Trophoblast cell (in vitro differentiated cells and primary cell): ENCODE measurements around the gene SLC6A19.

Source experiments
- DNase-seq, 2 donors: peaks; one replicate each; pipeline ENCODE4 v3.0.0-alpha.2; 2016
- H2AFZ ChIP-seq: 2 replicates; pipeline ENCODE4 v1.6.1; 2013; ENCODE audit warnings: low read length, moderate library complexity, mild to moderate bottlenecking; ENCODE audit not compliant: insufficient read depth, poor library complexity
- H2AK5ac ChIP-seq: 2 replicates; pipeline ENCODE4 v1.6.1; 2013; ENCODE audit warnings: mild to moderate bottlenecking, low read length
- H2BK120ac ChIP-seq: 2 replicates; pipeline ENCODE4 v1.6.1; 2013; ENCODE audit warnings: low read length, mild to moderate bottlenecking, moderate library complexity; ENCODE audit not compliant: insufficient read depth, poor library complexity
- H2BK12ac ChIP-seq: 2 replicates; pipeline ENCODE4 v1.6.1; 2013; ENCODE audit warnings: mild to moderate bottlenecking, low read length, moderate library complexity
- H2BK5ac ChIP-seq: 2 replicates; pipeline ENCODE4 v1.6.1; 2013; ENCODE audit warnings: low read length, low read depth, moderate library complexity, mild to moderate bottlenecking; ENCODE audit not compliant: poor library complexity
- H3K14ac ChIP-seq: 2 replicates; pipeline ENCODE4 v1.6.1; 2013; ENCODE audit warnings: mild to moderate bottlenecking, low read length
- H3K18ac ChIP-seq: 2 replicates; pipeline ENCODE4 v1.6.1; 2013; ENCODE audit warnings: mild to moderate bottlenecking, low read length
- H3K23ac ChIP-seq: 2 replicates; pipeline ENCODE4 v1.6.1; 2013; ENCODE audit warnings: low read length
- H3K27ac ChIP-seq: 2 replicates; pipeline ENCODE4 v1.5.1; 2013; ENCODE audit warnings: low read depth, mild to moderate bottlenecking, inconsistent platforms, low read length, moderate library complexity
- H3K27me3 ChIP-seq: 2 replicates; pipeline ENCODE4 v1.6.1; 2013; ENCODE audit warnings: inconsistent platforms, mild to moderate bottlenecking, low read length, moderate library complexity; ENCODE audit not compliant: insufficient read depth
- H3K36me3 ChIP-seq, 2 experiments: 1 replicate in 1 of 2; 2 replicates in 1 of 2; pipeline ENCODE4 v1.6.1; 2013; ENCODE audit warnings: low read length in 2 of 2, mild to moderate bottlenecking in 2 of 2, moderate library complexity in 1 of 2; ENCODE audit not compliant: insufficient read depth in 2 of 2, control insufficient read depth in 1 of 2
- H3K4ac ChIP-seq: 2 replicates; pipeline ENCODE4 v1.6.1; 2013; ENCODE audit warnings: low read depth, mild to moderate bottlenecking, low read length, moderate library complexity
- H3K4me1 ChIP-seq, 2 experiments: 1 replicate in 1 of 2; 2 replicates in 1 of 2; pipeline ENCODE4 v1.6.1; 2013; ENCODE audit warnings: low read length in 2 of 2, mild to moderate bottlenecking in 2 of 2, moderate library complexity in 1 of 2; ENCODE audit not compliant: insufficient read depth in 2 of 2, control insufficient read depth in 1 of 2
- H3K4me2 ChIP-seq: 2 replicates; pipeline ENCODE4 v1.6.1; 2013; ENCODE audit warnings: inconsistent platforms, mild to moderate bottlenecking, low read length, moderate library complexity
- H3K4me3 ChIP-seq: 2 replicates; pipeline ENCODE4 v1.5.1; 2013; ENCODE audit warnings: mild to moderate bottlenecking, low read depth, low read length, inconsistent platforms
- H3K79me1 ChIP-seq: one replicate; pipeline ENCODE4 v1.6.1; 2013; ENCODE audit warnings: low read length
- H3K79me2 ChIP-seq: 2 replicates; pipeline ENCODE4 v1.6.1; 2013; ENCODE audit warnings: low read length, mild to moderate bottlenecking; ENCODE audit not compliant: control insufficient read depth, insufficient read depth, poor library complexity
- H3K9ac ChIP-seq: 2 replicates; pipeline ENCODE4 v1.6.1; 2013; ENCODE audit warnings: mild to moderate bottlenecking, low read length
- H3K9me3 ChIP-seq: 2 replicates; pipeline ENCODE4 v1.6.1; 2013; ENCODE audit warnings: low read depth, mild to moderate bottlenecking, control low read depth, inconsistent platforms, low read length; ENCODE audit not compliant: insufficient read depth
- H4K12ac ChIP-seq: 2 replicates; pipeline ENCODE4 v1.6.1; 2013; ENCODE audit warnings: low read depth, mild to moderate bottlenecking, low read length, moderate library complexity
- H4K8ac ChIP-seq: 2 replicates; pipeline ENCODE4 v1.6.1; 2013; ENCODE audit warnings: low read depth, mild to moderate bottlenecking, low read length, moderate library complexity
- H4K91ac ChIP-seq: one replicate; pipeline ENCODE4 v1.6.1; 2013; ENCODE audit warnings: low read depth, mild to moderate bottlenecking, low read length, moderate library complexity
- WGBS: extraction: QIAGEN DNeasy Blood & Tissue Kit; methylation state at CpG from one replicate; pipeline ENCODE4 v1.1.7; 2013; ENCODE audit warnings: missing lambda C conversion rate; ENCODE audit not compliant: insufficient read length, insufficient coverage; ENCODE audit errors: extremely low coverage; 5-methylcytosine and 5-hydroxymethylcytosine counted together

The SLC6A19 gene

DNA sequence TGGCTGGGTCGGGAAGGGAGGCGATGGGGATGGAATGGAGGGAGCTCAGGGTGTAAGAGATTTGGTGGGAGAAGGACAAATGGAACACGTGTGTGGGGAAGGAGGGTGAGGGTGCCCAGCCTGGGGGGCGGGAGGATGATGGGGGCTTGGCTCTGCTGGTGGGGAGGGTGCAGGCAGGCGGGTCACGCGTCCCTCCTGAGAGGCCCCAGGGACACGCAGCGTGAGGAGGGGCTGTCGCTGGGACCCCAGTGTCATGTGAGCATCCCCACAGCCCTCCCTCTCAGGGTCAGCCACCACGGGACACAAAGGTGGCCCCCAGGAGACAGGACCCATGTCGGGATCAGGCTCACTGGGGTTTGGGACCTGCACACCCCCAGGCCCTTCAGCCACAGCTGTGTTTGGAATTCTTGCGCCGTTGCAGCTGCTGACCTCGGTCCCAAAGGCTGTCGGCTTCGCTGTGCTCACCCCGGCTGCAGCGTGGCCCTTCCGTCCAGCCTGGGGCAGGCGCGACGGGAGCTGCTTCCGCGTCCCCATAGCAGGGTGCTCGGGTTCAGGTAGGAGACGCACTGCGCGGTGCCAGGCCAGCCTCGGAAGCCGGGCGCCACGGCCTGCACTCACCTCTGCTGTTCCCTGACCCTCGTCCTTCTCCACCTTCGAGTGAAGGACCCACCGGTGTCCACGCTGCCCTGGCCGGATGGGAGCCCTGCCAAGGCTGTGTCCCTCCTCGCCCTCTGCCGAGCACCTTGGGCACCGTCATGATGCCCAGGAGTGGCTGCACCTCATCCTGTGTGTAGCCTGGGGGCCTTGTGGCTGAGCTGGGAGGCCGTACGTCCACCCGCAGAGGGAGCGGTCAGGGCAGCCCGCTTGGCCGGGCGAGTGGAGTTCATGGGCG is 5.4 kb downstream of the SLC6A19 start:
- Histone ChIP-seq H2BK120ac (no peak overlapping the region), H3K23ac (no peak overlapping the region), H3K4me3 (no peak overlapping the region), H3K4ac (no peak overlapping the region), H3K79me2 (no peaks in the 10 kb centered on the region), H3K9ac (no peak overlapping the region), H4K12ac (no peak overlapping the region), H3K18ac (no peak overlapping the region), H2AK5ac (no peak overlapping the region), H2BK5ac (no peak overlapping the region), H3K9me3 (peaks cover 3% of the 10 kb centered on the region), H4K8ac (no peak overlapping the region), H3K27ac (no peak overlapping the region), H3K14ac (no peak overlapping the region), H2AFZ (no peak overlapping the region), H3K79me1 (no peaks in the 10 kb centered on the region), H3K4me1 (no peaks in the 10 kb centered on the region), H3K4me2 (no peak overlapping the region), H2BK12ac (no peak overlapping the region), H3K27me3 (no peaks in the 10 kb centered on the region), H3K36me3 (no peaks in the 10 kb centered on the region), H4K91ac (no peak overlapping the region)
- no CpG with 5 or more reads among the region's 49 CpGs for WGBS
- DNase-seq, result no peak

DNA sequence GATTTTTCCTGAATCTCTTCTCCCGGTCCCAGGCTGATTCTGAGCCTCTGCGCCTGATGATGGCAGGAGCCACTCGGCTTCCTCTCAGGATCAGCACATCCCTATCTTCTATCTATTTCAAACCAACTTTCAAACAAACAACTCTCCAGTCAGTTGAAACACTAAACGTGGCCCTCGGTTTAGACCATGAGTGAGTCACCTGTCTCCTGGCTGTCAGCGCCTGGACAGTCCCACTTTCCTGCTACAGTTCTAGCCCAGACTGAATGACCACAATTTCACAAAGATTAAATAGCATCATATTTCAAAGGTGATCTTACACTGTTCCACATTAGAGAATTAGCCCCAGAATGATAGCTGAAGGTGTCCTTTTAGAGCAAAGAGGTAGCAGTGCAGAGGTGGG is 6.2 kb downstream of the SLC6A19 start:
- H3K4me1 ChIP-seq, result no peaks in the 10 kb centered on the region
- no peak overlapping the region for H3K18ac ChIP-seq
- H3K4me3 ChIP-seq, result no peak overlapping the region
- H3K9me3 ChIP-seq, result peaks cover 5% of the 10 kb centered on the region
- no peak overlapping the region for H3K4me2 ChIP-seq
- no peak overlapping the region for H2BK120ac ChIP-seq
- no peaks in the 10 kb centered on the region for H3K36me3 ChIP-seq
- no peak overlapping the region for H3K23ac ChIP-seq
- H3K4ac ChIP-seq, result no peak overlapping the region
- no peak overlapping the region for H2BK12ac ChIP-seq
- H2AK5ac ChIP-seq, result no peak overlapping the region
- no peaks in the 10 kb centered on the region for H3K79me1 ChIP-seq
- H4K91ac ChIP-seq, result no peak overlapping the region
- H2AFZ ChIP-seq, result no peak overlapping the region
- H2BK5ac ChIP-seq, result no peak overlapping the region
- H4K8ac ChIP-seq, result no peak overlapping the region
- no peaks in the 10 kb centered on the region for H3K79me2 ChIP-seq
- H3K14ac ChIP-seq, result no peak overlapping the region
- no peak for DNase-seq
- no peak overlapping the region for H3K27ac ChIP-seq
- no peaks in the 10 kb centered on the region for H3K27me3 ChIP-seq
- WGBS, result no CpG with 5 or more reads among the region's 6 CpGs
- H3K9ac ChIP-seq, result no peak overlapping the region
- no peak overlapping the region for H4K12ac ChIP-seq

DNA sequence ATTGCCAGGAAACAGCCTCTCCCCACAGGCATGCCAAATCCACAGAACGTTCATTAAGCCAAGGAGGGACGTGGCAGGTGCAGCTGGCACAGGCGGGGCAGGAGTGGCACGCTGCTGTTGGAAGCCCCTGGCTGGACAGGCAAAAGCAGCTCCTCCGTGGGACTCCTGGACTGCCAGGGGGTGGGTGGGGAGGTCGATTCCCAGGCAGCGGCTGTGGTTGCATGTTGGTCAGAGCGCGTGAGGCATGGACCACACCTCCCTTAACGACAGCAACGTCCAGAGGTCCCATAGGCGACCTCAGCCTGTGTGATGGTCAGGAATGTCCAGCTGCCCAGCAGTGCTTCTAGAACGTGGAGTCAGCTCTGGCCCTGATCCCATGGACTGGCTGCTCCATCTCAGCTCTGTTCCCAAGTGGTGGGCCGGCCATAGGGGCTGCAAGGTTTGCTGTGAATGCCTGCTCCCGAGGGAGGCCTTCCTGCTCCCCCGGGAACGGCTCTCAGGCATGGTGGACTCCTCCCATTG is 6.9 kb downstream of the SLC6A19 start:
- H4K8ac ChIP-seq, result no peak overlapping the region
- H3K14ac ChIP-seq, result no peak overlapping the region
- H4K91ac ChIP-seq, result no peak overlapping the region
- no peak overlapping the region for H3K18ac ChIP-seq
- no peak overlapping the region for H3K23ac ChIP-seq
- WGBS, result no CpG with 5 or more reads among the region's 17 CpGs
- no peaks in the 10 kb centered on the region for H3K79me2 ChIP-seq
- no peak overlapping the region for H2AK5ac ChIP-seq
- H3K4me1 ChIP-seq, result no peaks in the 10 kb centered on the region
- no peaks in the 10 kb centered on the region for H3K27me3 ChIP-seq
- H2BK120ac ChIP-seq, result no peak overlapping the region
- H4K12ac ChIP-seq, result no peak overlapping the region
- no peak overlapping the region for H2AFZ ChIP-seq
- H2BK12ac ChIP-seq, result no peak overlapping the region
- no peaks in the 10 kb centered on the region for H3K79me1 ChIP-seq
- no peak overlapping the region for H3K4ac ChIP-seq
- peaks cover 5% of the 10 kb centered on the region for H3K9me3 ChIP-seq
- H3K4me3 ChIP-seq, result no peak overlapping the region
- no peak overlapping the region for H3K27ac ChIP-seq
- no peak for DNase-seq
- H2BK5ac ChIP-seq, result no peak overlapping the region
- H3K36me3 ChIP-seq, result no peaks in the 10 kb centered on the region
- no peak overlapping the region for H3K4me2 ChIP-seq
- no peak overlapping the region for H3K9ac ChIP-seq

DNA sequence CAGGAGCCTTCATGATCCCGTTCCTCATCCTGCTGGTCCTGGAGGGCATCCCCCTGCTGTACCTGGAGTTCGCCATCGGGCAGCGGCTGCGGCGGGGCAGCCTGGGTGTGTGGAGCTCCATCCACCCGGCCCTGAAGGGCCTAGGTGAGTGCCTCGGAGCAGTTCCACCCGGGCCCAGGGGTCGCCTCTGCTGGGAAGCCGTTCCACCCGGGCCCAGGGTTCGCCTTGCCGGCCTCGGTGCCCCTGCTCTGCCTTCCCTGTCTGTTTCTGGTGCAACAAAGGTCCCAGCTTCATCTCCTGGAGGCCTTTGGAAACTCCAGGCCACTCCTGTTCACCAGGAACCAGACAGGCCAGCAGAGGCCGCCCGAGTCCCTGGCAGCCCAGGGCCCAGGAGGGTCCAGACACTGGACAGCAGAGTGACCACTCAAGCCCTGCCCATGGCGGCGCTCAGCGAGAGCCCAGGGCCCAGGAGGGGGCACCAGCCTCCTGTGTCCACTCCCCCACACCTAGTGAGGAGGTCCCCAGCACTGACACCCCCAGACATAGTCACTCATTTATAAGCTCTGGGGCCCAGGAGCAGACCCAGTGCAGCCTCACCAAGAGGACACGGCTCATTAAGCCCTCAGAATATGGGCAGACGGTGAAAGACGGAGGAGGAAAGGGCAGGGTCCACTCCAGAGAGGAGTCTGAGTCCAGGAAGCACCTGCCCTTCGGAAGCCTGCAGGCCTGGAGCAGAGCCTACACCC is 7.5 kb downstream of the SLC6A19 start:
- no peak overlapping the region for H2BK120ac ChIP-seq
- H2BK5ac ChIP-seq, result no peak overlapping the region
- no peaks in the 10 kb centered on the region for H3K4me1 ChIP-seq
- no peak overlapping the region for H4K91ac ChIP-seq
- H3K36me3 ChIP-seq, result no peaks in the 10 kb centered on the region
- no peak overlapping the region for H3K18ac ChIP-seq
- H3K4me2 ChIP-seq, result no peak overlapping the region
- H2AK5ac ChIP-seq, result no peak overlapping the region
- H3K23ac ChIP-seq, result no peak overlapping the region
- H3K79me1 ChIP-seq, result no peaks in the 10 kb centered on the region
- no peaks in the 10 kb centered on the region for H3K79me2 ChIP-seq
- H3K4ac ChIP-seq, result no peak overlapping the region
- H4K12ac ChIP-seq, result no peak overlapping the region
- no peak overlapping the region for H4K8ac ChIP-seq
- H3K27ac ChIP-seq, result no peak overlapping the region
- no peak overlapping the region for H2BK12ac ChIP-seq
- H3K4me3 ChIP-seq, result no peak overlapping the region
- H3K14ac ChIP-seq, result no peak overlapping the region
- WGBS, result no CpG with 5 or more reads among the region's 24 CpGs
- H3K27me3 ChIP-seq, result no peaks in the 10 kb centered on the region
- H3K9ac ChIP-seq, result no peak overlapping the region
- no peak overlapping the region for H2AFZ ChIP-seq
- DNase-seq, result peak; percentile 13 to 33
- peaks cover 5% of the 10 kb centered on the region for H3K9me3 ChIP-seq
